GM21515 (cell line): ENCODE results near the gene RABGEF1.
"Not testable (repeated sequence)": the region's sequence is repeated elsewhere in the genome, so short reads cannot be mapped to it uniquely, and the experiment has no call there.

Experiments
- ATAC-seq: cut with Tn5 transposase; IDR thresholded peaks from one replicate; pipeline ENCODE4 v1.9.1; 2021; ENCODE audit not compliant: unreplicated experiment

RABGEF1 gene

DNA sequence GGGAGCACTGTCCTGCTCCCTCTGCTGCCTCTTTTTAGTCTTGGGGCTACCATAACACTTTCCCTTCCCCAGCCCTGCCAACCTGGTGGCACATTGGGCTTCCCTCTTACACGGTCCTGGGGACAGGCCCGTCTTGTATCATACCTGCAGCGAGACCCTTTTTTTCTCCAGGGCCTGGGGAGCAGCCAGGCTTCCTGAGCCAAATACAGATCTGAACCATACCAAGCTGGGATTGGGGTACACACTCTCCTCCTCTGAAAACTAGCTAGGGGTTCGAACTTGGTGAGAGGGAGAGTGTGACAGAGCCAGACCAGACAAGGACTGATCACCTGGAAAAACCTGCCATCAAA is 105.5 kb downstream of the RABGEF1 start:
- ATAC-seq = not testable (repeated sequence)

DNA sequence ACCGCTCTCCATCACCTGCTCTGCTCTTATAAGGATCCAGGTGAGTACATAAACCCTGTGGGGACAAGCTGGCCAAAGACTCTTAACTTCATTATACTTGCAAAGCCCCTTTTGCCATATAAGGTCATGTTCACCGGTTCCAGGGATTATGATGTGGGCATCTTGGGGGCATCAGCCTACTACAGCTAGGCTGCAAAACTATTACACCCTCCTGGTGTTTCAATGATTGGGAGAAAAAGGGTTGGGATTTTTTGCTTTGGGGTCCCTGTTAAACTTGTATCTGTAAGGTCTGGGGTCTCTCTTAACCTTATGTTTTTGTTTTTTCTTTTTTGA is 107.0 kb downstream of the RABGEF1 start:
- not testable (repeated sequence) for ATAC-seq

DNA sequence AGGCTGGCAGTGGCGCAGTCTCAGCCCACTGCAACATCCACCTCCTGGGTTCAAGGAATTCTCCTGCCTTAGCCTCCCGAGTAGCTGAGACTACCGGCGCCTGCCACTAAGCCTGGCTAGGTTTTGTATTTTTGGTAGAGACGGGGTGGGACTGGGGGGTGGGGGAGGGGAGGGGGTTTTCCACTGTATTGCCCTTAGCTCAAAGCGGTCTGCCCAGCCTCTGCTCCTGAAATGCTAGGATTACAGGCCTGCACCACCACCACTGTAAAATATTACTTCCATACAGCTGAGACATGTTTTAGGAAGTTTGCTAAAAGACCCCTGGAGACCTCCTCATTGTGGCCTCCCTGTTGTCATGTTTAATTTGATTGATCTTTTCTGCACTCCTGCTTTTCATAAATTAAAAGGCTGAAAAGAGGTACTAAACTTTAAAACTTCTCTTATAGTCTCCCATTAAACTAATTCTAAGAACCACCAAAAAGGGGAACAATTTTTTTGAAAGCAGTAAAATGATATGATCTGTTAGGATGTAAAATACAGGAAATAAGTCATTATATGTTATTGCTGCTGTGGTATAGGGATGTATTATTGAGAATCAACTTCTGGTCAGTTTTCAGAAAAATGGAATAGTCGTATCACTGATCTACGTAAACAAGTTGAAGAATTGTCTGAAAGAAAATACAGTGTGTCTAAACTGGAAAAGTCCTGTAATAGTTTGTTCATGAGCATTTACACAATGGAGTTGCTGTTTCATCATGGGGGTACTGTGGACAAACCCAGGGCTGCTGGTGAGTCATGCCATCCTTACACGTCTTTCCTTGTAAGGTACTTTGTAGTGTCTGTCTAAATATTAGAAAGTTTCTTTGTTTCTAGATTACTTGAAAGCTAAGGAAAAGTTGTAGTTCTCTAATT is 107.6 kb downstream of the RABGEF1 start:
- ATAC-seq = no peak

DNA sequence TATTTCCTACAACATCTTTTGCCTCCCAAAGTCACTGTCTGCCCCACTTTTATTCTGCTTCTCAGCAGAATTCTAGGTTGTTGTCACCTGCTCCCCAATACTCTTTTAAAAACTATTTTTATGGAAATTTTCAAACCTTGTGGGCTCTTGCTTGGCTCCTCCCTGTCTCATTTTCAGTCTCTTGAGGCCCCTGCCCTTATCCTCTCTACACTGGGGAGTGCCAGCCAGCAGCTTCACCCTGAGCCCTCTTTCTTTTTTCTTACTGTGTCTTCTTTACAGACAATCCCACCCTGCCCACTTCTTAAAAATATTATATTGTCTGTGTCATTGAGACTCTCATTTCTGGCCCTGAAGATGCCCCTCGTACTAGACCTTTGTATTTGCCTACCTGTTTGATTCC is 118.8 kb downstream of the RABGEF1 start:
- ATAC-seq = no peak

DNA sequence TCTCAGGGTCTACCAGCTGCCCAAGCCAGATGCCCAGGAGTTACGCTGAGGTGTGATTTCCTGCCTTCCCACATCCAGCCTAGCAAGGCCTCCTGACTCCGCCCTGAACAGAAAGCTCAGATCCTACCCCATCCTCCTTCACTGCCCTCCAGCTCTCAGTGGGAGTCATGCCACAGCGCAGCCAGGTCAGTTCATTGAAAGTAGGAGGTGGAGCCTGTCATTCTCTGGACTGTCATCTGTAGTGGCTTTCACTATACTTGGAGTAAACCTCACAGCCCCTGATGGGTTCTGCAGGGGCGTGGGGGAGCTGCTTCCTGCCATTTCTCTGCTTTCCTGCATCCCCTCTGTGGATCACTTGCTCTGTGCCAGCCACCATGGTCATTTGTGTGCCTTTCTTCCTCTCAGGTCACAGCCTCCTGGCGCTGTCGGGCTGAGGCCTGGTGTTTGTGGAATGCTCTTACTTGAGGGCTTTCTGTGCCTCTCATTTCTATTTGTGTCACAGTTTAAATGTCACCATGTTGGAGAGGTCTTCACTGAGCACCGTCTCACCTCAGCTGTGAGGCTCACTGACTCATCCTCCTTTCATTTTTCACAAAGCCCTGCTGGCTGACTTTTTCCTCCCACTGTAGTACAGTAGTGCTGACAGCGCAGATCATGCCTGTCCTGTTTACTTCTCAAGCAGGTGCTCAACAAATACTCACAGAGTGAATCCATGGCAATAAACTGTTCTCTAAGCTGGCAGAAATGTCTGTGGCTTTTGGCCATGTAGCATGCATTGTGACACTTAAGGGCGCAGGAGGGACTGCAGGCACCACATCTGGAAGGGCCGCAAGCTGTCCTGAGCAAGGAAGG is 119.5 kb downstream of the RABGEF1 start:
- ATAC-seq = no peak

DNA sequence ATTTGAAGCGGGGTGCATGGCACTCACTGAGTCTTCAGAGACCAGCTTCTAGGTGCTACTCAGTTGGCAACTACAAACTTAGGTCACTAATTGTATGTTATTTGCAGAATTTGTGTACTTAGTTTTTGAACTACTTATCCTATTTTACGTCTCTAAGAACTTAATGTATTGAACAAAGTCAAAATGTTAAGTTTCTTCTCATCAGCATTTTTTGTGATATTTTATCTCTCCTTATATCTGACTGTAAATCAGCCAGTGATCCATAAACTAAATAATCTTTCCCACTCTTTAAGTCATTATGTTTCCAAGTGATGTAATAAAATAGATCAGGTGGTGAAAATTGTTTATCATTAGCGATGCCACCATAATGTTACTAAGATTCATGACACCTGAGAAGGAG is 120.2 kb downstream of the RABGEF1 start:
- no peak for ATAC-seq
